K562 (cell line): ENCODE data around the gene SUPT3H.

ENCODE experiments used
- CTCF ChIP-seq, 3 experiments: IDR thresholded peaks in 2 of 3; conservative IDR thresholded peaks in 1 of 3; 2 replicates each; pipeline ENCODE4 v1.5.1; 2011 to 2012; ENCODE audit warnings: low read length in 3 of 3, mild to moderate bottlenecking in 3 of 3, control low read depth in 2 of 3, improper control_type of control experiment in 1 of 3, inconsistent platforms in 1 of 3, low read depth in 1 of 3, mixed read lengths in 1 of 3, moderate library complexity in 1 of 3; ENCODE audit not compliant: insufficient read depth in 2 of 3
- MXD1 ChIP-seq: fragments of 250-450 bp; sonication (Bioruptor Pico); IDR thresholded peaks from 2 replicates; pipeline ENCODE4 v1.8.0; 2021; ENCODE audit warnings: borderline replicate concordance, mild to moderate bottlenecking, moderate library complexity; ENCODE audit not compliant: poor library complexity, severe bottlenecking
- POLR2A ChIP-seq: fragments of 450-650 bp; conservative IDR thresholded peaks from 2 replicates; pipeline ENCODE4 v1.6.1; 2016
- RBFOX2 ChIP-seq: fragments of 200-400 bp; formaldehyde crosslinking; IDR thresholded peaks from 2 replicates; pipeline ENCODE4 v1.6.1; 2017; ENCODE audit warnings: low read depth, mild to moderate bottlenecking, low read length, moderate library complexity
- RCOR1 ChIP-seq, 2 experiments: IDR thresholded peaks; 2 replicates each; pipeline ENCODE4 v1.6.1; 2012; ENCODE audit warnings: low read depth in 2 of 2, low read length in 2 of 2, borderline replicate concordance in 1 of 2, improper control_type of control experiment in 1 of 2
- SAFB ChIP-seq: fragments of 200-400 bp; formaldehyde crosslinking; IDR thresholded peaks from 2 replicates; pipeline ENCODE4 v1.6.1; 2017; ENCODE audit warnings: low read depth, low read length, borderline replicate concordance
- SP1 ChIP-seq: sonication (generic); formaldehyde crosslinking; IDR thresholded peaks from 2 replicates; pipeline ENCODE4 v1.8.1; 2022; ENCODE audit warnings: mild to moderate bottlenecking, missing genetic modification reagents
- SPI1 ChIP-seq: IDR thresholded peaks from 2 replicates; pipeline ENCODE4 v1.6.1; 2011; ENCODE audit warnings: low read depth, low read length, control low read depth, borderline replicate concordance
- TAF15 ChIP-seq: fragments of 200-400 bp; formaldehyde crosslinking; IDR thresholded peaks from 2 replicates; pipeline ENCODE4 v1.6.1; 2017; ENCODE audit warnings: mild to moderate bottlenecking, low read depth, low read length, moderate library complexity
- XRCC5 ChIP-seq: fragments of 200-400 bp; formaldehyde crosslinking; IDR thresholded peaks from 2 replicates; pipeline ENCODE4 v1.6.1; 2017; ENCODE audit warnings: low read depth, mild to moderate bottlenecking, low read length
- ZBTB49 ChIP-seq: sonication (generic); formaldehyde crosslinking; IDR thresholded peaks from 2 replicates; pipeline ENCODE4 v1.8.0; 2022; ENCODE audit warnings: missing genetic modification reagents, mild to moderate bottlenecking, borderline replicate concordance
- ZC3H8 ChIP-seq: fragments of 450-650 bp; IDR thresholded peaks from 2 replicates; pipeline ENCODE4 v1.6.1; 2017
- ZNF561 ChIP-seq: fragments of 450-650 bp; formaldehyde crosslinking; conservative IDR thresholded peaks from 2 replicates; pipeline ENCODE4 v1.4.0; 2020; ENCODE audit warnings: mild to moderate bottlenecking, moderate library complexity
- TF ChIP-seq, protein P1 (sequence below): sonication (generic); formaldehyde crosslinking; IDR thresholded peaks from 2 replicates; pipeline ENCODE4 v1.8.1; 2022; ENCODE audit warnings: missing genetic modification reagents

DNA sequence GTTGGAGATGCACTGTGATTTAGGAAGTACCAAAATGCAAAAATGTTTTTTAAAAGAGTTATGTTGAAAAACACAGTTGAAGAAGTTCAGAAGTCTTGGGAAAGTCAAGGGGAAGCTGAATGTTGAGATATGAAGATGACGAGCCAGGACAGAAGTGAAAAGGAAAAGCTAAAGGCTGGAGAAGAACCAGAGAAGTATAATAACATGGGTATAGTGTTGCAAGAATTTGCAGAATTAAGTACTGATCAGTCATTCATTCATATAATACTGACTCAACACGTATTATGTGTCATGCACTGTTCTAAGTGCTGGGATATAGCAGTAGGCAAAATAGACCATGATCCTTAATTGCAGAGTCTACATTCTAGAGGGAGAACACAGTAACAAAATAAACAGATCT is 557.4 kb downstream of the SUPT3H start:
- no peak for TF ChIP-seq RBFOX2
- TF ChIP-seq CTCF (IDR thresholded peaks at IDR 0.05 in 2 of 3, conservative IDR thresholded peaks at IDR 0.05 in 1 of 3; ENCODE audit: insufficient read depth in 2 of 3, low read depth in 1 of 3, low read length in 3 of 3) = no peak
- TF ChIP-seq, protein P1, sequence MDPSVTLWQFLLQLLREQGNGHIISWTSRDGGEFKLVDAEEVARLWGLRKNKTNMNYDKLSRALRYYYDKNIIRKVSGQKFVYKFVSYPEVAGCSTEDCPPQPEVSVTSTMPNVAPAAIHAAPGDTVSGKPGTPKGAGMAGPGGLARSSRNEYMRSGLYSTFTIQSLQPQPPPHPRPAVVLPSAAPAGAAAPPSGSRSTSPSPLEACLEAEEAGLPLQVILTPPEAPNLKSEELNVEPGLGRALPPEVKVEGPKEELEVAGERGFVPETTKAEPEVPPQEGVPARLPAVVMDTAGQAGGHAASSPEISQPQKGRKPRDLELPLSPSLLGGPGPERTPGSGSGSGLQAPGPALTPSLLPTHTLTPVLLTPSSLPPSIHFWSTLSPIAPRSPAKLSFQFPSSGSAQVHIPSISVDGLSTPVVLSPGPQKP (CRISPR knock-in tag) = no peak
- no peak for TF ChIP-seq POLR2A
- no peak for TF ChIP-seq ZBTB49
- TF ChIP-seq XRCC5 = no peak
- TF ChIP-seq RCOR1 (IDR thresholded peaks at IDR 0.05; ENCODE audit: borderline replicate concordance in 1 of 2, low read depth in 2 of 2, low read length in 2 of 2) = no peak
- TF ChIP-seq TAF15 = no peak
- TF ChIP-seq SP1 (CRISPR knock-in tag) = no peak
- TF ChIP-seq SAFB = no peak
- no peak for TF ChIP-seq ZNF561 (CRISPR knock-in tag)
- TF ChIP-seq SPI1 = no peak
- TF ChIP-seq MXD1 (CRISPR knock-in tag) = no peak
- TF ChIP-seq ZC3H8 = no peak
